Caco-2 (cell line): ENCODE results near the gene TXNDC15. TPM values are rescaled to one million over a fixed set of nuclear protein-coding genes. Genes with fewer than 3 reads are reported as not detected.

Experiments
- BruUV-seq: library from RNA; stranded (reverse); fragments of 400-500 nt; replicated peaks from 2 replicates; lab custom pipeline; 2021; lab: Mats Ljungman, UMichigan
- CTCF ChIA-PET: fragments of 300-600 bp; sonication (Branson Sonifier 250); formaldehyde crosslinking; loops from one replicate; lab custom pipeline; 2022; ENCODE audit warnings: antibody characterized with exemption; lab: Charles Lee
- POLR2A ChIA-PET: fragments of 300-600 bp; sonication (Branson Sonifier 250); formaldehyde crosslinking; loops from one replicate; lab custom pipeline; 2022; ENCODE audit warnings: antibody characterized with exemption; lab: Charles Lee
- DNase-seq, 2 experiments: peaks; one replicate each; pipeline versions ENCODE4 v3.0.0 to v3.0.0-alpha.2; 2020 to 2022
- H3K27me3 ChIP-seq: replicated peaks from 2 replicates; pipeline ENCODE4 v1.6.0; 2011; ENCODE audit warnings: low read length; ENCODE audit not compliant: control insufficient read depth, insufficient read depth
- H3K36me3 ChIP-seq: 2 replicates; pipeline ENCODE4 v1.5.1; 2011; ENCODE audit warnings: low read length; ENCODE audit not compliant: control insufficient read depth, insufficient read depth
- H3K4me1 ChIP-seq: fragments of 250-450 bp; sonication (Bioruptor Pico); 2 replicates; pipeline ENCODE4 v1.5.1; 2020; ENCODE audit warnings: mild to moderate bottlenecking
- H3K4me3 ChIP-seq: 2 replicates; pipeline ENCODE4 v1.5.1; 2011; ENCODE audit warnings: low read depth, mild to moderate bottlenecking, control low read depth, low read length
- H3K9me3 ChIP-seq: fragments of 250-450 bp; sonication (Bioruptor Pico); 2 replicates; pipeline ENCODE4 v1.5.1; 2020; ENCODE audit warnings: mild to moderate bottlenecking, moderate library complexity
- H3K27ac Mint-ChIP-seq: one replicate; pipeline ENCODE4 v1.8.0; 2022; ENCODE audit warnings: mixed read lengths; ENCODE audit not compliant: unreplicated experiment
- H3K27me3 Mint-ChIP-seq: one replicate; pipeline ENCODE4 v1.8.0; 2022; ENCODE audit warnings: mixed read lengths; ENCODE audit not compliant: insufficient read depth, unreplicated experiment
- H3K36me3 Mint-ChIP-seq: one replicate; pipeline ENCODE4 v1.8.0; 2022; ENCODE audit warnings: mild to moderate bottlenecking, mixed read lengths; ENCODE audit not compliant: insufficient read depth, unreplicated experiment
- H3K4me1 Mint-ChIP-seq: one replicate; pipeline ENCODE4 v1.8.0; 2022; ENCODE audit warnings: low read depth, mixed read lengths; ENCODE audit not compliant: unreplicated experiment
- H3K4me3 Mint-ChIP-seq: one replicate; pipeline ENCODE4 v1.8.0; 2022; ENCODE audit warnings: mild to moderate bottlenecking, moderate library complexity, mixed read lengths; ENCODE audit not compliant: unreplicated experiment
- H3K9me3 Mint-ChIP-seq: one replicate; pipeline ENCODE4 v1.8.0; 2022; ENCODE audit warnings: mixed read lengths; ENCODE audit not compliant: unreplicated experiment
- CTCF ChIP-seq, 2 experiments: fragments of 200-600 bp in 1 of 2; IDR thresholded peaks; 1 replicate in 1 of 2; 2 replicates in 1 of 2; pipeline versions ENCODE4 v1.5.1 to v1.8.0; 2011 to 2022; ENCODE audit warnings: antibody characterized with exemption in 1 of 2, control low read depth in 1 of 2, inconsistent platforms in 1 of 2, low read depth in 1 of 2, low read length in 1 of 2, mild to moderate bottlenecking in 1 of 2, moderate library complexity in 1 of 2; ENCODE audit not compliant: insufficient read depth in 1 of 2, severe bottlenecking in 1 of 2, unreplicated experiment in 1 of 2
- intact Hi-C: fragments of 100-400 bp; cut with micrococcal nuclease; formaldehyde crosslinking; loops from one replicate; pipeline ENCODE4 v1.10.0; 2022; ENCODE audit not compliant: unreplicated experiment
- total RNA-seq: library from RNA; stranded (reverse); gene quantifications from 2 replicates; pipeline ENCODE4 v1.2.3, GENCODE V29; 2022

The TXNDC15 gene
- total RNA-seq, 1 experiment from 2014 or later: 39.6 TPM

DNA sequence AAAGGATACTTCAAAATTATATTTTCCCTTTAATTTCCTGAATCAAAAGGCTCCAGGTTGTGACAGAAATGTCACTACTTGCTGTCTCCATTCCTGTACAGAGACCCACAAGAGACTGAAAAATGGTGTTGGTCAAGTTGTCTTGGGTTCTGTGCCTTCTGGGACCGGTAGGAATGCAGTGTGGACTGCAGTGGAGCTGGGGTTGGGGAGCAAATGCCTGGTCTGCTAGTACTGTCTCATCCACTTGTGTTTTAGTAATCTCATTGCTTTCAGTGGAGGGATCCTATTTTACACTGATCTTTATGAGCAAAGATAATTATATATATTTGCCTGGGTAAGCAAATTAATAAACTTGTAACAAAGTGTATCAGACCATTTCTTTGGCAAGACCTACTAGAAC is 69.4 kb downstream of the TXNDC15 start:
- Mint-ChIP-seq H3K27me3 (no peaks in the 10 kb centered on the region), H3K27ac (no peak overlapping the region), H3K4me1 (no peaks in the 10 kb centered on the region), H3K36me3 (peaks cover 22% of the 10 kb centered on the region), H3K4me3 (no peak overlapping the region), H3K9me3 (no peaks in the 10 kb centered on the region)
- H3K36me3 ChIP-seq: no peaks in the 10 kb centered on the region
- no peaks in the 10 kb centered on the region for H3K27me3 ChIP-seq
- no peak overlapping the region for H3K4me3 ChIP-seq
- intact Hi-C loops: no loop called here
- BruUV-seq: no TSS peak
- ChIA-PET POLR2A (no interaction called here), CTCF (no interaction called here)
- no peak for TF ChIP-seq CTCF (IDR thresholded peaks at IDR 0.05; ENCODE audit: insufficient read depth in 1 of 2, low read depth in 1 of 2, low read length in 1 of 2, severe bottlenecking in 1 of 2, unreplicated experiment in 1 of 2)
- no peak for DNase-seq
- no peaks in the 10 kb centered on the region for H3K4me1 ChIP-seq
- no peaks in the 10 kb centered on the region for H3K9me3 ChIP-seq

DNA sequence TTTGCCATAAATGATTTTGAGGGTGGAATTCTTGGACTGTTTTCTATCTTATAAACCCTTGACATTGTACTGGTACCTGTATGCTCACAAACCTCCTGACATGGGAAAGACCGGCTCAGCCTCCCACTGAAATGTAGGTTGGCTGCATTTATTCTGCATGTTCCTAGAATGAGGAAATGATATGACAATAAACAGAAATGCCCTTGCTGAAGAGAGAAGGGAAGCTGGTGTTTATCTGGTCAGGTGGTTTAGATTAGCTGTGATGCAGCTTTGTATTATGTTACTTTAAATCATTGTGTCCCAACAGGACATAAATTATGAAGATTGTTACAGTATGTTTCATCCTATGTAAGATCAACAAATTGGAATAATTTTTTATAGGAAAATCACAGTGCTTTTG is 70.5 kb downstream of the TXNDC15 start:
- no TSS peak for BruUV-seq

DNA sequence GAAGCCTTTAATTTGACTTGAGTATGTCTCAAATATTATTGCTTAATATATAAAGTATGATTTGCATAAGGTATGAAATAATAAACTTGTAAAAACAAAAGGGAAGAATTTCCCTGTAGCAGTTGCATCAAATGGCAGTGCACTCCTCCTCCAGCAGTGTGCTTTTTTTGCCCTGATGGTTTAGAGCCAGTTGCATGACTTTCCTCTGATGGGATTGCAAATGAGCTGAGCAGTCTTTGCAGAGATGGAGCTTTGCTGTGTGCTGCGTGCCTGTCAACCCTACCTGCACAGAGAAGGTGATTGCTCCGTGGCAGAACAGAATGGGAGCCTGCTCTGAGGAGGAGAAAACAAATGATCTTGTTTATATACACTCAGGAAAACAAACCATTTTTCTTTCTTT is 70.9 kb downstream of the TXNDC15 start:
- no peak for TF ChIP-seq CTCF (IDR thresholded peaks at IDR 0.05; ENCODE audit: insufficient read depth in 1 of 2, low read depth in 1 of 2, low read length in 1 of 2, severe bottlenecking in 1 of 2, unreplicated experiment in 1 of 2)
- no peak overlapping the region for H3K27ac Mint-ChIP-seq
- Histone ChIP-seq H3K27me3 (no peaks in the 10 kb centered on the region), H3K4me3 (no peak overlapping the region), H3K4me1 (no peaks in the 10 kb centered on the region), H3K9me3 (no peaks in the 10 kb centered on the region), H3K36me3 (no peaks in the 10 kb centered on the region)
- POLR2A ChIA-PET: no interaction called here
- intact Hi-C loops: no loop called here
- no TSS peak for BruUV-seq
- H3K9me3 Mint-ChIP-seq: no peaks in the 10 kb centered on the region
- no peaks in the 10 kb centered on the region for H3K27me3 Mint-ChIP-seq
- no peak for DNase-seq
- CTCF ChIA-PET: no interaction called here
- H3K4me1 Mint-ChIP-seq: no peaks in the 10 kb centered on the region
- peaks cover 11% of the 10 kb centered on the region for H3K36me3 Mint-ChIP-seq
- no peak overlapping the region for H3K4me3 Mint-ChIP-seq

More for the DNA sequence above, 70.5 kb downstream of the TXNDC15 start:
- Histone ChIP-seq H3K4me3 (no peak overlapping the region), H3K27me3 (no peaks in the 10 kb centered on the region), H3K36me3 (no peaks in the 10 kb centered on the region), H3K4me1 (no peaks in the 10 kb centered on the region), H3K9me3 (no peaks in the 10 kb centered on the region)
- TF ChIP-seq CTCF (IDR thresholded peaks at IDR 0.05; ENCODE audit: insufficient read depth in 1 of 2, low read depth in 1 of 2, low read length in 1 of 2, severe bottlenecking in 1 of 2, unreplicated experiment in 1 of 2): no peak
- ChIA-PET CTCF (no interaction called here), POLR2A (no interaction called here)
- no peak overlapping the region for H3K27ac Mint-ChIP-seq
- H3K9me3 Mint-ChIP-seq: no peaks in the 10 kb centered on the region
- H3K36me3 Mint-ChIP-seq: peaks cover 15% of the 10 kb centered on the region
- H3K4me3 Mint-ChIP-seq: no peak overlapping the region
- intact Hi-C loops: no loop called here
- no peaks in the 10 kb centered on the region for H3K4me1 Mint-ChIP-seq
- no peak for DNase-seq
- H3K27me3 Mint-ChIP-seq: no peaks in the 10 kb centered on the region
